ENCODE results near the gene MRPL54. TPM values are rescaled to one million over a fixed set of nuclear protein-coding genes. Genes with fewer than 3 reads are reported as not detected.

The MRPL54 gene
- total and polyA plus RNA-seq, 12 donors = 61.4 to 124 (median 69.3) TPM

GRCh38 chr19:3782330-3782729 lies 19.8 kb downstream of the MRPL54 start:
- 96% methylated on average over 1 of the region's 1 CpG for WGBS, 2 donors
- H3K36me3 ChIP-seq = no peaks in the 10 kb centered on the region
- H3K27ac ChIP-seq = no peak overlapping the region
- H3K4me1 ChIP-seq = peaks cover 0 to 12% (median 3%) of the 10 kb centered on the region in 9 donors
- TF ChIP-seq CTCF (IDR thresholded peaks at IDR 0.05) = no peak
- no peak for DNase-seq
- intact Hi-C loops (cut with DNase I) = loop anchor here in 2 of 10 donors (5.0 kb wide), 1 partner anchor 40 kb away; no protein-coding TSS in a partner anchor
- no peak for ATAC-seq
- peaks cover 19 to 48% (median 44%) of the 10 kb centered on the region in 7 donors for H3K27me3 ChIP-seq
- no peak overlapping the region for H3K4me3 ChIP-seq
- peaks cover 0 to 28% (median 21%) of the 10 kb centered on the region in 11 donors for H3K9me3 ChIP-seq

- Histone ChIP-seq H3K4me3 (no peak overlapping the region), H3K4me1 (peaks cover 0 to 12% (median 3%) of the 10 kb centered on the region in 9 donors), H3K27ac (no peak overlapping the region), H3K36me3 (no peaks in the 10 kb centered on the region), H3K27me3 (peaks cover 19 to 48% (median 45%) of the 10 kb centered on the region in 7 donors), H3K9me3 (peaks cover 0 to 28% (median 21%) of the 10 kb centered on the region in 11 donors)
- WGBS, 2 donors = 87 to 90% methylated on average over 13 of the region's 13 CpGs
- no peak for ATAC-seq
- DNase-seq = no peak
- intact Hi-C loops (cut with DNase I) = loop anchor here in 2 of 10 donors (5.0 kb wide), 1 partner anchor 39 kb away; no protein-coding TSS in a partner anchor
- no peak for TF ChIP-seq CTCF (IDR thresholded peaks at IDR 0.05)
These were observed 20.4 kb downstream of the MRPL54 start for GRCh38 chr19:3782903-3783302.

GRCh38 chr19:3783660-3784584 lies 21.4 kb downstream of the MRPL54 start:
- intact Hi-C loops (cut with DNase I) = loop anchor here in 2 of 10 donors (5.0 kb wide), 1 partner anchor 38 kb away; no protein-coding TSS in a partner anchor
- no peaks in the 10 kb centered on the region for H3K36me3 ChIP-seq
- H3K27ac ChIP-seq = no peak overlapping the region
- peaks cover 19 to 48% (median 45%) of the 10 kb centered on the region in 7 donors for H3K27me3 ChIP-seq
- H3K4me1 ChIP-seq = peaks cover 0 to 12% (median 3%) of the 10 kb centered on the region in 9 donors
- TF ChIP-seq CTCF (IDR thresholded peaks at IDR 0.05) = peak in 7 of 9 donors; percentile 21 to 50 (median 37)
- 71 to 74% methylated on average over 47 to 49 of the region's 49 CpGs for WGBS, 2 donors
- H3K9me3 ChIP-seq = peaks cover 0 to 28% (median 21%) of the 10 kb centered on the region in 11 donors
- no peak for DNase-seq
- H3K4me3 ChIP-seq = no peak overlapping the region
- peak in 4 of 8 donors; percentile 15 to 59 (median 35) for ATAC-seq
